Activated gamma-delta T cell (primary cell): ENCODE measurements around the gene AK1.

Source experiments
- DNase-seq: peaks from one replicate; lab custom pipeline; 2025; lab: John Stamatoyannopoulos, UW
- total RNA-seq, 2 donors: gene quantifications; one replicate each; lab custom pipeline; 2026; lab: John Stamatoyannopoulos, UW

Gene AK1, protein sequence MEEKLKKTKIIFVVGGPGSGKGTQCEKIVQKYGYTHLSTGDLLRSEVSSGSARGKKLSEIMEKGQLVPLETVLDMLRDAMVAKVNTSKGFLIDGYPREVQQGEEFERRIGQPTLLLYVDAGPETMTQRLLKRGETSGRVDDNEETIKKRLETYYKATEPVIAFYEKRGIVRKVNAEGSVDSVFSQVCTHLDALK
- 15.3 to 21.0 reads per million in 2 donors for total RNA-seq

DNA sequence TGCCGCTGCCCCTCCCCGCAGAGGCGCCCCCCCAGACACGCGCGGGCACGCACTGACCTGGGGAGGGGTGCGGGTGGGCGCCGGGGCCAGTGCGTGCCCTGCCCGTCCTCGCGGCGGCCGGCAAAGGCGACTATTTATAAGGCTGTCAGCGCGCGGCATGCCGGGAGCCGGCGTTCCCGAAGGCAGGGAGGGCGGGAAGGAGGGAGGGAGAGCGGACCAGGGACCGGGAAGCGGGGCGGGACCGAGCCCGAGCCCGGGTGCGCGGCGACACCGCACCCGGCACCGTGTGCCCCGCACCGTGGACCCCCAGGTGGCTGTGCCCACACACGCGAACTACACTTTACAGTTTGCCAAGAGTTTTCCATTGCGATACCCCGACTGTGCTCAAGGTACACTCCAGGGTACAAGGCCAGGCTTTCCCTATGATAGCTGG lies at the start of gene AK1:
AK1 (minus strand) TSS at position 110 of the 433 bp plus-strand sequence. CDS start 3,058 bp downstream, outside the sequence.
- no peak for DNase-seq

- no peak for DNase-seq
These were observed 49.4 kb upstream of the AK1 start for GRCh38 chr9:127926906-127927200.

DNA sequence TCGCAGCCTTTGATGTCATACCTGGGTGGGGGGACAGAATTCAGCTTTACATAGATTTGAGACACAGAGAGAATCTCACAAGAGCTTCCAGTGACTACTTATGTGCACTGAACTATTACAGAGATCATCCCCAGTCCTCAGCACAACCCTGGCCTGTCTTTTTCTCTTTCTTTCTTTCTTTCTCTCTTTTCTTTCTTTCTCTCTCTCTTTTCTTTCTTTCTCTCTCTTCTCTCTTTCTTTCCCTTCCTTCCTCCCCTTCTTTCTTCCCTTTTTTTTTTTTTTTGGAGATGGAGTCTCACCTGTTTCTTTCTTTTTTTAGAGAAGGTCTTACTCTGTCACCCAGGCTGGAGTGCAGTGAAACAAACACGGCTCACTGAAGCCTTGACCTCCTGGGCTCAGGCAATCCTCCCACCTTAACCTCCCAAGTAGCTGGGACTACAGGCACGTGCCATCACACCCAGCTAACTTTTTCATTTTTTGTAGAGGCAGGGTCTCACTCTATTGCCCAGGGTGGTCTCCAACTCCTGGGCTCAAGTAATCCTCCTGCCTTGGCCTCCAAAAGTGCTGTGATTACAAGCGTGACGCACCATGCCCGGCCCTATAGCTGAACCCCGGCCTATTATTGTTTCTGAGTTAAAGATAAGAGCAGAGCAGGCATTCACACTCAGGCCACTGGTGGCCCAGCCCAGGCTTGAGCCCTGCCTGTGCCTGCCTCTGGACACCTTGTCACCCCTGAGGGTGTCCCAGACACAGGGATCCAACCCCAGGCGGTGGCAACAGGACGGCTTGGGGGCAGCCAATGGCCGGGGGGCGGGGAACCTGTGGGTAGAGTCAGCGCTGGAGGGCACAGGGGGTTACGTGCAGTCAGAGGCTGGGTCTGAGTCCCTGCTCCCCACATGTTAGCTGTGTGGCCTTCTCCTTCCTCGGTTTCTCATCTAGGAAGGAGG lies 48.8 kb upstream of the AK1 start:
- no peak for DNase-seq

GRCh38 chr9:127924736-127925444 lies 47.4 kb upstream of the AK1 start:
- no peak for DNase-seq

- no peak for DNase-seq
These were observed 46.3 kb upstream of the AK1 start for GRCh38 chr9:127923771-127924170.

DNA sequence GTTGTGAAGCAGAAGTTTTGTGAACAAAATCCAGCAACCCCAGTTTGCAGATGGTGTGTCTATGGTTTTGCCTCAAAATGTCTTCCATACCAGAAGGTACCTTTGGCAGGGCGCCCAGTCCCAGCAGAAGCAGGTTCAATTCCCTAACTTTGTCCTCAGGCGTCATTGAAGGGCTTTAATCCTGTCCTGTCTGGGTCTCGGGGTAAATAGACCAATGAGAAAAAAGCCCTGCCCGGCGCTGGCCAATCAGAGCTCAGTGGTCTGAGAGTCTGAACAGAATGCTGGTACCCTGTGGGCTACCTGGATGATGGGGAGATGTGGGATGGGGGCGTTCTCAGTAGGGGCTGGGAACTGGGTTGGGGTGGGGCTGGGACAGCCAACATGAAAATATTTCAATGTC lies 45.6 kb upstream of the AK1 start:
- DNase-seq, result no peak

GRCh38 chr9:127921557-127922120 lies 44.2 kb upstream of the AK1 start:
- DNase-seq, result peak; percentile 44

- DNase-seq, result no peak
These were observed 43.3 kb upstream of the AK1 start for GRCh38 chr9:127920794-127921193.

DNA sequence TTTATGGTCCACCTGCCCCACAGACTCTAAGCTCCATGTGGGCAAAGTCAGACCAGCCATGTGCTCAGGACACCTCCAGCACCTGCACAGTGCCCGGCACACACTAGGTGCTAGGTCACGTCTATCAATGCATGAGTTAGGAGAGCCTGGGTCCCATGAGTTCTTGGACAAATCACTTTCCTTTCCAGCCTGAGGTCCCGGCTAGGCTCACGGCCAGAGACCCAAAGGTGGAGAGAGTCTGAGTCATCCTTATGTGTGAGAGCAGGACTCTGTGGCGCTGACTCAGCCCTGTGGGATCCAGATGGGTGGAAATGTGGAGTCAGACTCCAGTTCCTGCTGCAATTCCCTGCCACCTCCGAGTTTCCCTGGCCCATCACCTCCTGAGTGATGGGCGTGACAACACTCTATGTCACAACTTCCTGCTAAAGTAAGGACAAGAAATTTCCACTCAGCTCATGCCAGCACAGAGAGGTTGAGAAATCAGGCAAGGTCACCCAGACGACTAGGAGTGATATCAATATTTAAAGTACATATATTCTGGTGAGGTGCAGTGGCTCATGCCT lies 41.9 kb upstream of the AK1 start:
- DNase-seq, result no peak

DNA sequence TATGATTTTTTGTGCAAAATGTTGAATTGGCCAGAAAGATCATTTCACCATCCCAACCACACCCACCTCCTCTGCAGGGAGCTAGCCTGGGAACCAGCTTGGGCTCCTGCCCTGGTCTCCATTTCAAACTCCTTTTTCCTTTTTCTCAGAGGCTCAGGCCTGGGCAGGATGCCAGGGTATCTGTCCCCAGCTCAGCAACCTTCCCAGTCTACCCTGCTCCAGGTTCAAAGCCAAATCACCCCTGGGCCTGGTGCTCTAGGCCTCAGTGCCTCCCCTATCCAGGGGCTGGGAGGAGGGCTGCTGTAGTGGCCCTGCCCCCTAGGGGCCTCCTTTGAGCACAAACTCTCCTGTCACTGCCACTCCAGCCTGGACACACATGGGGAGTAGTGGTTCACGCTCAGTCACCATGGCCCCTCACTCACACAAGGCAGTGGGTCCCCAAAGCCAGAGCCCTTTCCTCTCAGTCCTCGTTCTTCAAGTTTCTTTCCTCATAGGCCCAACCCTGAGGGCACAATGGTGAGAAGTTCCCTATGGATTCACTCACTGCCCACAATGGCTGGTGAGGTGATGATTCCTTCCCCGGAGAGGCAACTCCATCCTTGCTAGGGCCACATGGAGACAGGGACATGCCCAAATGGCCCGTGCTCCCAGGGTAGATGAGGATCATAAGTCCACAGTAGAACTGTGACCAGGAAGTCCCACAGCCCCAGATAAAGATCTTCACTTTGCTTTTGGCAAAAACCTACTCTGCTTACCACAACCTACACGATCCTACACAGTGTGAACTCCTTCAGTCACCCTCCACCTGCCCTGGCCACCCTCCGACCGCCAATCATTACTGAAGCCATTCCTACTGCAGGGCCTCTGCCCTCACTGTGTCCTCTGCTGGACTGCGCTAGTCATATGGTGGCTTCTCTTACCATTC lies 41.0 kb upstream of the AK1 start:
- DNase-seq, result no peak

DNA sequence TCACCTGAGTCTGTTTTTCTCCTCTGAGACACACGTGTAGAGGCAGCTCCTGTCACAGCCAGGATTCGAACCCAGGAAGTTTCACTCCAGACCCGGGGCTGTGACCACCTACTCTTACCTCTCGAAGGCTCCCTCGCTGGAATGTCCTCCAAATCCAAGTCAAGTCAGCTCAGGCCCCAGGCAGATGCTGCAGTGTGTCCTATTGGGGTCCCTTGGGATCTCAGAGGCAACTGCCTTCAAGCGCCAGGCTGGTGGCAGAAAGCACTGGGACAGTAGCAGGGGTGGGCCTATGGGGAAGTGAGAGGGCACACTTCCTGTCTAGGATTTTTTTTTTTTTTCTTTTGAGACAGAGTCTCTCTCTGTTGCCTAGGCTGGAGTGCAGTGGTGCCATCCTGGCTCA lies 40.1 kb upstream of the AK1 start:
- no peak for DNase-seq

GRCh38 chr9:127916720-127917581 lies 39.5 kb upstream of the AK1 start, which contains the start of gene ST6GALNAC4:
TSS of gene ST6GALNAC4 (minus strand) at chr9:127917041. CDS start at chr9:127916419, 622 bp downstream.
- peak; percentile 96 for DNase-seq

- DNase-seq, result no peak
These were observed 38.6 kb upstream of the AK1 start for GRCh38 chr9:127915801-127916719.

- no peak for DNase-seq
These were observed 37.9 kb upstream of the AK1 start for GRCh38 chr9:127915325-127915752.

- no peak for DNase-seq
These were observed 36.2 kb upstream of the AK1 start for GRCh38 chr9:127913682-127914081.

DNA sequence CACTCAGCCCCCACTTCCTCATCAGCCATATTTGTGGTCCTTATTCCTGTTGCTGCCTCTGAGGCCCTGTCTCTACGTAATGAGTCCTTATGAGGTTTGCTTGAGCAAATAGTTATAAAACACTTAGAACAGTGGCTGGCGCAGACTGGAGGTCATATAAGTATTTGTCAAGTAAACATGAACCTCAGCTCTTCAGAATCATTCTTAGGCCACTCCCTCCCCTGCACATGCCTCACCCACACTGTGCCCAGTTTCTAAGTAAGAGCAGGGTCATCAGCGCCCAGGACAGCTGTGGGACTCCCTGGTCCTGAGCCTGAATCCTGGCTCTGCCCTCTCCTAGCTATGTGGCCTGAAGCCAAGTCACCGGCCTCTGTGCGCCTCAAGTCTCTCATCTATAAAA lies 35.4 kb upstream of the AK1 start:
- DNase-seq, result no peak

DNA sequence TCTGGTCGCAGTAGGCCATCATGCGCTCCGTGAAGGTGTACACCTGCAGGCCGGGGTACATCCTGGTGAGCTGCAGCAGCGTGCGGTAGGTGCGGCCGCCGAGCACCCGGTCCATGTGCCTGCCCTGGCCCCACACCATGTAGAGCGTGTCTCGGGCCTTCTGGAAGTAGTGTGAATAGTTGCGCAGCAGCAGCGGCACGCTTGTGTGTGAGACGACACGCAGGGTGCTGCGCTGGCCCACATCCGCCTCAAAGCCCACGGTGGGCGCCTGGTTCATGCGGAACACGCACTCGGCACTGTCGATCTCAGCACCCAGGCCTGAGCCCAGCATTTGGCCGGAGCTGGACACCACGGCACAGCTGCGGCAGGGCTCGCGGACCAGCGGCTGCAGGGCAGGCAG lies 34.8 kb upstream of the AK1 start:
- DNase-seq, result no peak

DNA sequence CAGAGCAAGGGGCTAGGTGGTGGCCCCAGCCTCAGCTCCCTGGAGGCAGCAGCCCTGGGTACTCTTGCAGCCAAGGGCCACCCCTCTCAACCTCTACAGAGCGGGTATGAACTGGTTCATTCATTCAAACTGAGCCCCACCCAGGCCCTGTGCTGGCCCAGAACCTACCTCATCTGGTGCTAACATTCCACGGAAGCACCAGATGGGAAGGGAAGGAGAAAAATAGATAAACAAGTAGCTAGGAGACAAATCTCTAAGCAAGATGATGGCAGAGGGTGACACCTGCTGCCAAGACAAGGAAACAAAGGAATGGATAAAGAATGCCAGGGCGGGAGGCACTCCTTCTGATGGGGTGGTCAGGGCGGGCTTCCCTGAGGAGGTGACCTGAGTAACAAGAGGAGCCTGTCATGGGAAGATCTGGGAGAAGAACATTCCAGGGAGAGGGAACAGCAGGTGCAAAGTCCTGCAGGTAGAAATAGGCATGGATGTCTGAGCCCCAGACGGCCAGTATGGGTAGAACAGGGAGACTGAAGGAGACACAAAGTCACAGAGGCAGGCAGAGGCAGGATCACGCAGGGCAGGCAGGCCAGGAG lies 33.2 kb upstream of the AK1 start:
- no peak for DNase-seq
